Measurements from ENCODE around the gene LGI2.

DNA sequence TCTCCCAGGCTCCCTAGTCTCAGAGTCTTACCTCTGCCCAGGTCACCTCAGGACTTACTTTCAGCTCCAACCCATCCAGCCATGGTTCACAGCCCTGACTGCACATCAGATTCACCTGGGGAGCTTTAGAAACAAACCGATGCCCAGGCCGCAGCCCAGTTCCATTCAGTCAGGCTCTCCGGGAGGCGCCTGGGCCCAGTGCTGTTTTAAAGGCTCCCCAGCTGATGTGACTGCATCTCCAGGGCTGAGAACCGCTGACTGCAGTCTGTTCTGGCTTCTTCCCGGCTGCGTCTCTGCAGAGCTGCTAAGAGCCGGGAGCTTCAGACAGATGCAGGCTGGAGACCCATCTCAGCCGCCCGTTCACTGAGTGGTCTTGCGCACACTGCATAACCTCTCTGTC lies 44.4 kb upstream of the LGI2 start:
- TF ChIP-seq, protein P1, sequence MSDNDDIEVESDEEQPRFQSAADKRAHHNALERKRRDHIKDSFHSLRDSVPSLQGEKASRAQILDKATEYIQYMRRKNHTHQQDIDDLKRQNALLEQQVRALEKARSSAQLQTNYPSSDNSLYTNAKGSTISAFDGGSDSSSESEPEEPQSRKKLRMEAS (IDR thresholded peaks at IDR 0.05; ENCODE audit: low read depth, low read length) = no peak
- TF ChIP-seq MYC (IDR thresholded peaks at IDR 0.05; ENCODE audit: low read depth, low read length) = no peak
- TF ChIP-seq, protein P2, sequence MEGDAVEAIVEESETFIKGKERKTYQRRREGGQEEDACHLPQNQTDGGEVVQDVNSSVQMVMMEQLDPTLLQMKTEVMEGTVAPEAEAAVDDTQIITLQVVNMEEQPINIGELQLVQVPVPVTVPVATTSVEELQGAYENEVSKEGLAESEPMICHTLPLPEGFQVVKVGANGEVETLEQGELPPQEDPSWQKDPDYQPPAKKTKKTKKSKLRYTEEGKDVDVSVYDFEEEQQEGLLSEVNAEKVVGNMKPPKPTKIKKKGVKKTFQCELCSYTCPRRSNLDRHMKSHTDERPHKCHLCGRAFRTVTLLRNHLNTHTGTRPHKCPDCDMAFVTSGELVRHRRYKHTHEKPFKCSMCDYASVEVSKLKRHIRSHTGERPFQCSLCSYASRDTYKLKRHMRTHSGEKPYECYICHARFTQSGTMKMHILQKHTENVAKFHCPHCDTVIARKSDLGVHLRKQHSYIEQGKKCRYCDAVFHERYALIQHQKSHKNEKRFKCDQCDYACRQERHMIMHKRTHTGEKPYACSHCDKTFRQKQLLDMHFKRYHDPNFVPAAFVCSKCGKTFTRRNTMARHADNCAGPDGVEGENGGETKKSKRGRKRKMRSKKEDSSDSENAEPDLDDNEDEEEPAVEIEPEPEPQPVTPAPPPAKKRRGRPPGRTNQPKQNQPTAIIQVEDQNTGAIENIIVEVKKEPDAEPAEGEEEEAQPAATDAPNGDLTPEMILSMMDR (IDR thresholded peaks at IDR 0.05; ENCODE audit: low read depth, low read length) = no peak
